ENCODE data around the gene GLI1.
"Not testable (repeated sequence)": the region's sequence is repeated elsewhere in the genome, so short reads cannot be mapped to it uniquely, and the experiment has no call there.

GRCh38 chr12:57514246-57514645, 54.7 kb downstream of the GLI1 start:
- TF ChIP-seq POLR2A (IDR thresholded peaks at IDR 0.05); CTCF (IDR thresholded peaks at IDR 0.05 in 4 of 5, conservative IDR thresholded peaks at IDR 0.05 in 1 of 5): not testable (repeated sequence)

Measured in gastrocnemius medialis (tissue), 4 donors.